Measurements from ENCODE around the gene REEP1.

REEP1 gene

DNA sequence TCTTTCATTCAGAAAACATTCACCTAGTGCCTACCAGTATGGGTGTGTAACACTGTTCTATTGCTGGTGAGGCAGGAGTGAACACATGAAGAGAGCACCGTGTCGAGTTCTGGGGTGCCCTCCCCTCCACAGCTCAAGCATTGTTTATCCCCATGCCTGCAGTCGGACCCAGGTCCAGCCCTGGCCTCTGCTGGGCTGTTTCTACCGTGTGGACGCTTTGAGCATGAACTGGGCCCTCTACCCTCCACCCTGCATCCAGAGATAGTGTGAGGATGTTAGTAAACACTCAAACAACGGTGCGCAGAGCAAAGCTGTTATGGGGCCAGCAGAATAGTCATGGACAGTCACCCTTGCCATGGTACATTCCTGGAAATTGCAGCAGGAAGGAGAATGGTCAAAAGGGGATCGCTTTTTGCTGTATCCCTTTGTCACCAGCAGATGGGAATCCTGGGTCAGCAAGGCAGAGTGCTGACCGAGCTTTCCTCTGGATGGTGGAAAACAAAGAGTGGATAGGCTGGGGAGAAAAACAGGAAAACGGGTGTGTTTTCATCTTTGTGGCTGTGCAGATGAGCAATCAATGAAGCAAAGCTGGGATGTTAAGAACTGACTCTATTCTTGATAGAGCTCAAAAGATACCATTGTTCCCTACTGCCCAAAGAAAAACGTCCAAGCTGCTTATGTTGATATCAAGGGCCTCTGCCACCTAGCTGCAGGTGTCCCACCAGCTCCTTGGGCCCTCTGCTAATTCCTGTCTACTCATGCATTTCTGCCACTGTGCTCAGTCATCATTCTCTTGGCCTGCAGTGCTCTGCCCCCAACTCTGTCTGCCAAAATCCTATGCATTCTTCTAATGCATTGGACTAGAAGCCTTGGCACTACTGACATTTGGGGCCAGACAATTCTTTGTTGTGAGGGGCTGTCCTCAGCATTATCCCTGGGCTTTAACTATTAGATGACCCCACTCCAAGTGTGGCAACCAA is 38.7 kb downstream of the REEP1 start:
- TF ChIP-seq, protein P1, sequence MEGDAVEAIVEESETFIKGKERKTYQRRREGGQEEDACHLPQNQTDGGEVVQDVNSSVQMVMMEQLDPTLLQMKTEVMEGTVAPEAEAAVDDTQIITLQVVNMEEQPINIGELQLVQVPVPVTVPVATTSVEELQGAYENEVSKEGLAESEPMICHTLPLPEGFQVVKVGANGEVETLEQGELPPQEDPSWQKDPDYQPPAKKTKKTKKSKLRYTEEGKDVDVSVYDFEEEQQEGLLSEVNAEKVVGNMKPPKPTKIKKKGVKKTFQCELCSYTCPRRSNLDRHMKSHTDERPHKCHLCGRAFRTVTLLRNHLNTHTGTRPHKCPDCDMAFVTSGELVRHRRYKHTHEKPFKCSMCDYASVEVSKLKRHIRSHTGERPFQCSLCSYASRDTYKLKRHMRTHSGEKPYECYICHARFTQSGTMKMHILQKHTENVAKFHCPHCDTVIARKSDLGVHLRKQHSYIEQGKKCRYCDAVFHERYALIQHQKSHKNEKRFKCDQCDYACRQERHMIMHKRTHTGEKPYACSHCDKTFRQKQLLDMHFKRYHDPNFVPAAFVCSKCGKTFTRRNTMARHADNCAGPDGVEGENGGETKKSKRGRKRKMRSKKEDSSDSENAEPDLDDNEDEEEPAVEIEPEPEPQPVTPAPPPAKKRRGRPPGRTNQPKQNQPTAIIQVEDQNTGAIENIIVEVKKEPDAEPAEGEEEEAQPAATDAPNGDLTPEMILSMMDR (conservative IDR thresholded peaks at IDR 0.05; ENCODE audit: control insufficient read depth, insufficient read depth, low read depth, low read length): peak; percentile 29
- H3K4me3 ChIP-seq (ENCODE audit: control insufficient read depth, low read depth, low read length): no peak overlapping the region
- DNase-seq (ENCODE audit: low read depth): peak; percentile 26

DNA sequence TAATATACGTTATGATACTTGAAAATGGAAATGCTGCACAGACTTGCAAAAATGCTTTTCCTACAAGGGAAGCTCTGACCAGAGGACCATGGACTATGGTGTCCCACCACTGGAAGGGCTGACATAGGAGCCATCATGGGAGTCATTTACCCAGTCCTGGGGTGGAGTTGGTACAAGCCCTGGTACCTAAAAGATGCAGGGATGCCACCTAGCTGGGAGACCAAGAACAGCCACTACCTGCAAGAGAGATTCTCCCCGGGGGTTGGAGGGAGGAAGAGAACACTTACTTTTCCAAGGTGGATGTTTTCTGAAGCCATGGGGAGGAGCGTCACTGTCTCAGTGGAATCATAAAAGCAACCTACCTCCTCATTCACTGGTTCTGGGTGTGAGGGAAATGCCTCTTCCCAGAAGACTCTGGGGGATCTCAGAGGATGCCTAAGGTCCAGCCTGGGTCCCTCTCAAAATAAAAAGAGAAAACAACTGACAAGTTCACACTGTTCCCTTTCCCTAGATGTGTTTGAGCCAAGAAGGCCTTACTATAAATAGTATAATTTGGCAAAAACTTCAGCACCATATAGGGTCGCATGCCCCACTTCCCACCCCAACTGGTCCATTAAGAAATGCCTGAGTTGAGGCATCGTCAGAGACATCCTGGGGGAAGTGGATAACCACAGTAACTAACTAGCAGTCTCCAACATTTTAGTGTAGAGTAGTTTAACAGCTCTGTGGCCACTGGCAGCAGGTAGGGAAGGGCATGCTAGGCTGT is 39.9 kb downstream of the REEP1 start:
- TF ChIP-seq, protein P1 (conservative IDR thresholded peaks at IDR 0.05; ENCODE audit: control insufficient read depth, insufficient read depth, low read depth, low read length): peak; percentile 23
- no peak for DNase-seq (ENCODE audit: low read depth)
- no peak overlapping the region for H3K4me3 ChIP-seq (ENCODE audit: control insufficient read depth, low read depth, low read length)

DNA sequence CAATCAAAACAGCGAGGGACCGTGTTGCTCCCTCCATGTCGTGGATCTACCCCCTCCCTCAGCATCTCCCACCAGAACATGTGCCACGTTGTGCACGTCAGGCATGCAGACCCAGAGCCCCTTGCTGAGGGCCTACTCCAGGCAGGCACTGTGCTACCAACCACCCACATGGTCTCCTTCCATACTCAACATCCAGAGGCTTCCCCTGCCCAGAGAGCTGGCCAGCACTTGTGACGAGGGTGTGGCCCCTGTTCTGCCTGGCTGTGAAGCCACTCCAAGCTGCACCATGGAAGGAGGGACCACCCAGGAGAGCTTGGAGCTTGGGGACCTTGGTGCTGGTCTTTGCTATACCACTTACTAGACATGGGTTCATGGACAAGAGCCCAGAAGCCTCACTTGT is 40.5 kb downstream of the REEP1 start:
- TF ChIP-seq, protein P1 (conservative IDR thresholded peaks at IDR 0.05; ENCODE audit: control insufficient read depth, insufficient read depth, low read depth, low read length): no peak
- H3K4me3 ChIP-seq (ENCODE audit: control insufficient read depth, low read depth, low read length): no peak overlapping the region
- DNase-seq (ENCODE audit: low read depth): no peak

DNA sequence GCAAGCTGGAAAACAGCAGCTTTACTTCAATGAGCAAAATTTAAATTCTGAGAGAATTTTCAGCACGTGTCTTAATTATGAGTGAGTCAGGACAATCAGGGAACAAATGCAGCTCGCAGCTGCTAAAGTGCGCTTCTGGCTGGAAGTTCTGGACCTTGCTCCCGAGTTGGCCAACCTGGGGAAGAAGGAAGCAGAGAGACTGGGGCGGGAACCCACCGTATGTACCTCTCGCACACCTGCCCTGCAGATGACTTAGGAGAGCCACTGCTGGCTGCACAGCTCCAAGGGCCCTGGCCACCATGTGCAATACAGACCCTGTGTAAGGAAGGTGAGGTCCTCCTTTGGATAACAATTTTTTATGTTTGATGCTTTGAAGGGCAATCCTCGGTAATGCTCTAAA is 42.4 kb downstream of the REEP1 start:
- H3K4me3 ChIP-seq (ENCODE audit: control insufficient read depth, low read depth, low read length): no peak overlapping the region
- TF ChIP-seq, protein P1 (conservative IDR thresholded peaks at IDR 0.05; ENCODE audit: control insufficient read depth, insufficient read depth, low read depth, low read length): no peak
- no peak for DNase-seq (ENCODE audit: low read depth)

DNA sequence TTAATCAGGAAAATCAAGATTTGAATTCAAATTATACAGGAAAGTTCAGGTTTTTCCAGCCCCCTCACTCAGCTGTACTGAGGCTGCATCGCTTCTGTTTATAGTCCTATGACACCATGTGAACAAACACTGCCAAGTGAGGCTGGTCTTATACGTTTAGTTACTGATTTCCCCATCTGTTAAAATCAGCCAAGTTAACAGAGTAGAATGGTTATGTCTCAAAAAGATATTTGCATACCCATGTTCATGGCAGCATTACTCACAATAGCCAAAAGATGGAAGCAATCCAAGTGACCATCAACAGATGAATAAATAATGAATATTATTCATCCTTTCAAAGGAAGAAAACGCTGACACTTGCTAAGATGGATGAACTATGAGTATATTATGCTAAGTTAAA is 43.8 kb downstream of the REEP1 start:
- TF ChIP-seq, protein P1 (conservative IDR thresholded peaks at IDR 0.05; ENCODE audit: control insufficient read depth, insufficient read depth, low read depth, low read length): no peak
- no peak overlapping the region for H3K4me3 ChIP-seq (ENCODE audit: control insufficient read depth, low read depth, low read length)
- peak; percentile 59 for DNase-seq (ENCODE audit: low read depth)

DNA sequence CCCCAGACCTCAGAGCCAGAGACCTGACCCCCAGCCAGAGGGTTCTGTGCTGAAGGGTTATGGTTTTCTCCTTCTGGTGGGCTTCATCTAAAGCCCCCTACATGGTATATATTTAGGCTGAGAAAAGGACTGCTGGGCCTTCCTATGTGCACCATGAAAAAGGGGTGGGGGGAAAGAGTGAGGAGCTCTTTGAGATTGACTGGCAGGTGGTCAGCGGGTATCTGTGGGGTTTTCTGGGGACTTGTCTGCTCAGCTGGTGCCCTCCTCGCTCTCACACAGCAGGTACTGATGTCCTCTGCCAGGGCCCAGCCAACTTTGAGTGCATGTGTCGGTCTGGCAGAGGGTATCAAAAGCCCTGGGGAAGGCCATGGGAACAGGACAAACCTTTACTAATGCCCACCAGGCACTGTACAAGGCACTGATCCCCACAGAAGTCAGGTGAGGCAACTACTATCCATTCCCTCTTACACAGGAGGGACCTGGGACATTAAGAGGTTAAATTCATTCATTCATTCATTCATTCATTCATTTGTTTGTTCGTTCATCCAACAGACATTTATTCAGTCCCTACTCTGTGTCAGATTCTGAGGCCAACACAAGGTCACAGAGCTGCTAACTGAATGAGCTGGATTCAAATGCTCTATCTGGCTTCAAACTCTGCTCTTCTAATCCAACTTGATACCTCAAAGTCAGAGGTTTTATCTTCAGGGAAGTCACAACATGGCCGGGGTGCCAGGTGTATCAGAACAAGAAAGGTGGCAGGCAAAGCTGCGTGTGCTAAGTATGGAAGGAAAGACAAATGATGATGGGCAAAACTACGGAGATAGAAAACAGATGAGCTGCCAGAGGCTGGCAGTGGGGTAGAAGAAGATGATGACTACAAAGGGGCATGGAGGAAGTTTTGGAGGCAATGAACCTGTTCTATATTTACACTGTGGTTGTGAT is 44.6 kb downstream of the REEP1 start:
- TF ChIP-seq, protein P1 (conservative IDR thresholded peaks at IDR 0.05; ENCODE audit: control insufficient read depth, insufficient read depth, low read depth, low read length): no peak
- no peak for DNase-seq (ENCODE audit: low read depth)
- no peak overlapping the region for H3K4me3 ChIP-seq (ENCODE audit: control insufficient read depth, low read depth, low read length)
